ENCODE results near the gene SMIM17. TPM values are rescaled to one million over a fixed set of nuclear protein-coding genes. Genes with fewer than 3 reads are reported as not detected.

The SMIM17 gene
- total RNA-seq, 2 donors from 2014 or later = 0.35 to 0.64 TPM

DNA sequence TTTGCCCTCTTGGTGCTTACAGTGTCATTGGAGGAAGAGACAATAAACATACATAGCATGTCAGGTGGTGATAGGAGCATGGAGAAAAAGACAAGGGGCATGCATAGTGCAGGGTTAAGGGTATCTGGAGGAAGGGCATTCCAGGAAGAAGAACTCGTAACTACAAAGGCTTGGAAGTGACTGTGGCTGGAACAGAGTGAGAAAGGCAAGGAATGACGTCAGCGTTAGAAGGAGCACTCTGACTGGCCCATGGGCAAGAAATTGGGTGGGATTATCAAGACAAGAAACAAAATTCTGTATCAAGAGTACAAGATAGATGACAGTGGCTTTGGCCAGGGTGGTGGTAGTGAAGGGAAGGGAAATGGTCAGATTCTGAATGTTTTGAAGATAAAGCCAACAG lies 11.2 kb downstream of the SMIM17 start:
- no peak for DNase-seq
- no peaks in the 10 kb centered on the region for H3K27me3 Mint-ChIP-seq (ENCODE audit: insufficient read depth)
- no peak overlapping the region for H3K4me3 Mint-ChIP-seq
- TF ChIP-seq, protein P1, sequence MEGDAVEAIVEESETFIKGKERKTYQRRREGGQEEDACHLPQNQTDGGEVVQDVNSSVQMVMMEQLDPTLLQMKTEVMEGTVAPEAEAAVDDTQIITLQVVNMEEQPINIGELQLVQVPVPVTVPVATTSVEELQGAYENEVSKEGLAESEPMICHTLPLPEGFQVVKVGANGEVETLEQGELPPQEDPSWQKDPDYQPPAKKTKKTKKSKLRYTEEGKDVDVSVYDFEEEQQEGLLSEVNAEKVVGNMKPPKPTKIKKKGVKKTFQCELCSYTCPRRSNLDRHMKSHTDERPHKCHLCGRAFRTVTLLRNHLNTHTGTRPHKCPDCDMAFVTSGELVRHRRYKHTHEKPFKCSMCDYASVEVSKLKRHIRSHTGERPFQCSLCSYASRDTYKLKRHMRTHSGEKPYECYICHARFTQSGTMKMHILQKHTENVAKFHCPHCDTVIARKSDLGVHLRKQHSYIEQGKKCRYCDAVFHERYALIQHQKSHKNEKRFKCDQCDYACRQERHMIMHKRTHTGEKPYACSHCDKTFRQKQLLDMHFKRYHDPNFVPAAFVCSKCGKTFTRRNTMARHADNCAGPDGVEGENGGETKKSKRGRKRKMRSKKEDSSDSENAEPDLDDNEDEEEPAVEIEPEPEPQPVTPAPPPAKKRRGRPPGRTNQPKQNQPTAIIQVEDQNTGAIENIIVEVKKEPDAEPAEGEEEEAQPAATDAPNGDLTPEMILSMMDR (conservative IDR thresholded peaks at IDR 0.05) = no peak
- Histone ChIP-seq H3K4me1 (ENCODE audit: control insufficient read depth, insufficient read depth, low read length) (no peaks in the 10 kb centered on the region), H3K27me3 (ENCODE audit: control insufficient read depth, insufficient read depth, low read length, poor library complexity, severe bottlenecking) (no peaks in the 10 kb centered on the region), H3K27ac (ENCODE audit: low read depth, low read length) (no peak overlapping the region), H3K36me3 (ENCODE audit: control insufficient read depth, insufficient read depth, low read length) (no peaks in the 10 kb centered on the region), H3K9me3 (ENCODE audit: control insufficient read depth, low read length) (peaks cover 64% of the 10 kb centered on the region), H3K4me3 (ENCODE audit: low read length) (no peak overlapping the region), H3K9ac (ENCODE audit: extremely low read depth, low read length, poor library complexity, severe bottlenecking) (no peak overlapping the region)
- H3K36me3 Mint-ChIP-seq (ENCODE audit: low read depth) = peaks cover 2% of the 10 kb centered on the region
- H3K27ac Mint-ChIP-seq = no peak overlapping the region
- H3K9me3 Mint-ChIP-seq = peaks cover 86% of the 10 kb centered on the region
- H3K4me1 Mint-ChIP-seq = no peaks in the 10 kb centered on the region
- WGBS, 2 experiments (ENCODE audit: insufficient coverage in 1 of 2, insufficient read length in 1 of 2) = 72 to 89% methylated on average over 3 of the region's 3 CpGs

DNA sequence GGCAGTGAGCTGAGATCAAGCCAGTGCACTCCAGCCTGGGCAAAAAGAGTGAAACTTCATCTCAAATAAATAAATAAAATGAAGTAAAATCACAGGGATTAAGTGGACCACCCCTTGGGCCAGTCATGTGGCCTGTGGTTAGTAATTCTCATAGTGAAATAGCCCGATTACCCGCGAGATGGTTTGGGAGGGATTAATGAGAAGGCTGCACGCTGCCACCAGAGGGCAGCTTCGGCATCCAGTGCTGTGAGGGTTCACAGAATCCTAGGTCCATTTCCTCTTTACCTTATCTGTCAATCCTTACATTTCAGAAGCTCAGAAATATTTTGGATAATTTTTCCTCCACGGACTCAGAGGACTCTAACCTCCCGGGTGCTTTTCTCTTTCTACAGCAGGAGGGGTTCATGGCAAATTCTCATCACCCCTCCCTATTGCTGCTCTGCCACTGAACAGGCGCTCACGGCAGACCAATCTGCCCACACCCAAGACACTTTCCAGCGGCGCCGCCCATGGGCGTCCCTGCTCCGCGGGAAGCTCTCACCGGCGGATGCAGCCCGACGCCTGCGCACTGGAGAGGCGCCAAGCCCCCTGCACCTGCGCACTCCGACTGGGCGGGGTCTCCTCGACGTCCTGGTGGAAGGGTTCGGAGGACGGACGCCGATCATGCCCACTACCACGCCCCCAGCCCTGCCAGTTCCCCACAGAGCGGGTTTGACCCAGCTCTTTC lies 17.6 kb downstream of the SMIM17 start:
- Mint-ChIP-seq H3K36me3 (ENCODE audit: low read depth) (no peaks in the 10 kb centered on the region), H3K4me1 (no peaks in the 10 kb centered on the region), H3K4me3 (no peak overlapping the region), H3K9me3 (peaks cover 85% of the 10 kb centered on the region), H3K27me3 (ENCODE audit: insufficient read depth) (no peaks in the 10 kb centered on the region), H3K27ac (no peak overlapping the region)
- Histone ChIP-seq H3K27ac (ENCODE audit: low read depth, low read length) (no peak overlapping the region), H3K4me3 (ENCODE audit: low read length) (no peak overlapping the region), H3K9ac (ENCODE audit: extremely low read depth, low read length, poor library complexity, severe bottlenecking) (no peak overlapping the region), H3K9me3 (ENCODE audit: control insufficient read depth, low read length) (peaks cover 34% of the 10 kb centered on the region), H3K27me3 (ENCODE audit: control insufficient read depth, insufficient read depth, low read length, poor library complexity, severe bottlenecking) (no peaks in the 10 kb centered on the region), H3K36me3 (ENCODE audit: control insufficient read depth, insufficient read depth, low read length) (no peaks in the 10 kb centered on the region), H3K4me1 (ENCODE audit: control insufficient read depth, insufficient read depth, low read length) (no peaks in the 10 kb centered on the region)
- TF ChIP-seq, protein P1 (conservative IDR thresholded peaks at IDR 0.05) = no peak
- WGBS, 2 experiments (ENCODE audit: insufficient coverage in 1 of 2, insufficient read length in 1 of 2) = 86% methylated on average over 19 to 32 of the region's 32 CpGs
- no peak for DNase-seq

DNA sequence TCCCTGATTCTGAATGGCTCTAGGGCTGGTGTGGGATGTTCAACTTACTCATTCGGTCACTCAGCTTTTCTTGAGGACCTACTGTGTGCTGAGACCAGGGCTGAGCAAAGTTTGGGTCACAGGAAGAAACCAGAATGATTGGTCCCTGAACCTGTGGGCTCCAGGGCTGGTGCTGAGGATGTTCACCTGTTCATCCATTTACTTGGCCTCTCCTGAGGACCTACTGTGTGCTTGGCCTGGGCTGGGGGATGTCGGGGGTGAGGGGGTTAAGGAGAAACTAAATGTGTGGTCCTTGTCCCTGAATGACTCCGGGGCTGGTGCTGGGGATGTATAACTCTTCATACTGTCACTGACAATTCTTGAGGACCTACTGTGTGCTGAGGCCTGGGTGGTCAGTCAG lies 18.3 kb downstream of the SMIM17 start:
- 71 to 80% methylated on average over 1 to 3 of the region's 3 CpGs for WGBS, 2 experiments (ENCODE audit: insufficient coverage in 1 of 2, insufficient read length in 1 of 2)
- no peak overlapping the region for H3K27ac ChIP-seq (ENCODE audit: low read depth, low read length)
- no peak overlapping the region for H3K27ac Mint-ChIP-seq
- no peaks in the 10 kb centered on the region for H3K4me1 Mint-ChIP-seq
- no peak overlapping the region for H3K4me3 Mint-ChIP-seq
- H3K27me3 Mint-ChIP-seq (ENCODE audit: insufficient read depth) = no peaks in the 10 kb centered on the region
- TF ChIP-seq, protein P1 (conservative IDR thresholded peaks at IDR 0.05) = no peak
- no peaks in the 10 kb centered on the region for H3K27me3 ChIP-seq (ENCODE audit: control insufficient read depth, insufficient read depth, low read length, poor library complexity, severe bottlenecking)
- no peaks in the 10 kb centered on the region for H3K36me3 ChIP-seq (ENCODE audit: control insufficient read depth, insufficient read depth, low read length)
- no peaks in the 10 kb centered on the region for H3K4me1 ChIP-seq (ENCODE audit: control insufficient read depth, insufficient read depth, low read length)
- no peak overlapping the region for H3K4me3 ChIP-seq (ENCODE audit: low read length)
- no peak overlapping the region for H3K9ac ChIP-seq (ENCODE audit: extremely low read depth, low read length, poor library complexity, severe bottlenecking)
- no peaks in the 10 kb centered on the region for H3K36me3 Mint-ChIP-seq (ENCODE audit: low read depth)
- peaks cover 36% of the 10 kb centered on the region for H3K9me3 ChIP-seq (ENCODE audit: control insufficient read depth, low read length)
- DNase-seq = no peak
- H3K9me3 Mint-ChIP-seq = peaks cover 85% of the 10 kb centered on the region

Measured in endodermal cell (in vitro differentiated cells).